ENCODE measurements around the gene AIM2.

AIM2 gene

GRCh38 chr1:159023723-159024122 lies 52.8 kb downstream of the AIM2 start:
- Mint-ChIP-seq H3K27me3 (ENCODE audit: low read depth) (no peaks in the 10 kb centered on the region), H3K9me3 (no peaks in the 10 kb centered on the region), H3K4me1 (no peaks in the 10 kb centered on the region), H3K36me3 (ENCODE audit: low read depth) (peaks cover 63% of the 10 kb centered on the region), H3K4me3 (no peak overlapping the region), H3K27ac (no peak overlapping the region)
- TF ChIP-seq CTCF (IDR thresholded peaks at IDR 0.05; ENCODE audit: unreplicated experiment in 3 of 3): no peak

GRCh38 chr1:159015440-159015909 lies 61.1 kb downstream of the AIM2 start:
- Mint-ChIP-seq H3K36me3 (ENCODE audit: low read depth) (peaks cover 46% of the 10 kb centered on the region), H3K4me3 (no peak overlapping the region), H3K9me3 (no peaks in the 10 kb centered on the region), H3K27me3 (ENCODE audit: low read depth) (peaks cover 5% of the 10 kb centered on the region), H3K27ac (no peak overlapping the region), H3K4me1 (peaks cover 14% of the 10 kb centered on the region)
- TF ChIP-seq CTCF (IDR thresholded peaks at IDR 0.05; ENCODE audit: unreplicated experiment in 3 of 3): no peak

DNA sequence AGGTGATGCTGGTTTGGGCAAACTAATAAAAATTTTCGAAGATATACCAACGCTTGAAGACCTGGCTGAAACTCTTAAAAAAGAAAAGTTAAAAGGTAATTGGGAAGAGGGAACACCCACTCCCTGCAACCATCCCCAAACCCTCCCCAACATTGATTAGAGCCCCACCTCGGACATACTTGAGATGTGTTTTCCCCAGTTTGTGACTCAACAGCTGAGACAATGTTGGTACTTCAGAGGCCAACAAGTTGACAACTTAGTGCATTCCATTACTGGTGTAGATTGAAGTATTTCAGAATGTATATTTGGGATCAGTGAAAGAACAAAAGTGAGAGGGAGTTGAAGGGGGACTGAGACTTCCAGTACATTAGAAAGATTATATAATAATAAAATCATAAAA lies 61.7 kb downstream of the AIM2 start:
- Mint-ChIP-seq H3K27me3 (ENCODE audit: low read depth) (peaks cover 5% of the 10 kb centered on the region), H3K27ac (no peak overlapping the region)

DNA sequence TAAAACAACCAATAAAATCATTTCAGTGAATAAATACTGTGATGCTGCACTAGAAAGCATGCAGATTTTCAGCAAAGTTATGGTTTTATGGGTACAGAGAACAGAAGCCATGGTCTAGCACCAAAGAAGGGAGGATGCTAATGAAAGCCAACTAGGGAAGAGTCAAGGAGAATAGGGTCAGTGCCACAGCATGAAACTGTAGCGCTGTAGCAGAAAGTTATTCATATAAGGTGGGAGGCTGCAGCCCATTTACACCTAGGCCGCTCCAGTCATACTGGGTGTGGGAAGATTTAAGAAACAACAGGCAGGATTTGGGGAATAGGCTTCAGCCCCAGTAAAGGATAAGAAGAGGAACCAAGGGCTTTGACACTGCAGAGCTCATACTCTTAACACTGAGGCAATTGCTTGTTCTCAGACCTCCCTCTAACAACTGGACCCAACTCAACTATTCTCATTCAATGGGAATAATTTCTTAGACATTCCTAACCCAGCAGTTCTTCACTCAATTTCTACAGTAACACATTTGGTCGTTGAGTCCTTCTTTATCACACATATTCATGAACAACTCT lies 62.5 kb downstream of the AIM2 start:
- Mint-ChIP-seq H3K27me3 (ENCODE audit: low read depth) (peaks cover 5% of the 10 kb centered on the region), H3K4me1 (peaks cover 25% of the 10 kb centered on the region), H3K9me3 (no peaks in the 10 kb centered on the region), H3K27ac (no peak overlapping the region), H3K36me3 (ENCODE audit: low read depth) (peaks cover 41% of the 10 kb centered on the region), H3K4me3 (no peak overlapping the region)
- no peak for TF ChIP-seq CTCF (IDR thresholded peaks at IDR 0.05; ENCODE audit: unreplicated experiment in 3 of 3)

More for the DNA sequence above, 61.7 kb downstream of the AIM2 start:
- Mint-ChIP-seq H3K9me3 (no peaks in the 10 kb centered on the region), H3K36me3 (ENCODE audit: low read depth) (peaks cover 41% of the 10 kb centered on the region), H3K4me3 (no peak overlapping the region), H3K4me1 (peaks cover 20% of the 10 kb centered on the region)
- TF ChIP-seq CTCF (IDR thresholded peaks at IDR 0.05; ENCODE audit: unreplicated experiment in 3 of 3): no peak

DNA sequence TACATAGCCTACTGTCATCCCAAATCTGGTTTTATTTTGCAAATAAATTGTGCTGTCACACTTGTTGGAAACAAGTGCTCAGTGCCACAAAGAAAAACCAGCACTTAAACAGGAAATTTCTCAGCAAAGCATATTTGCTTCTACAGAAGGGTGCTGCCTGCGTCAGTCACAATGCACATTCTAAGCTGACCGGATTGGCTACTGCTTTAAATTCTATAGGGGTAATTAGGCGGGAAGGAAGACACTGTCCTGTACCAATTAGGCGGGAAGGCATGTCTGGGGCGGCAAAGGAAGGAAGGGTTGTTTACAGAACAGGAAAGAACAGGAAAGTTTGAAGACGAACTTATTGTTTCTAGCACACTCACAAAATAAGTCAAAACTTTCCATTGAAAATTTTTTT lies 64.1 kb downstream of the AIM2 start:
- H3K27ac Mint-ChIP-seq: peak overlapping the region in 1 of 3 experiments; percentile 11
- no peaks in the 10 kb centered on the region for H3K9me3 Mint-ChIP-seq
- H3K27me3 Mint-ChIP-seq (ENCODE audit: low read depth): no peaks in the 10 kb centered on the region
- H3K4me1 Mint-ChIP-seq: peaks cover 25% of the 10 kb centered on the region
- peaks cover 35% of the 10 kb centered on the region for H3K36me3 Mint-ChIP-seq (ENCODE audit: low read depth)
- peak overlapping the region in 1 of 3 experiments; percentile 39 for H3K4me3 Mint-ChIP-seq
- TF ChIP-seq CTCF (IDR thresholded peaks at IDR 0.05; ENCODE audit: unreplicated experiment in 3 of 3): no peak
